HG02885 (cell line): ENCODE results near the gene MZT2A.
"Not testable (repeated sequence)": the region's sequence is repeated elsewhere in the genome, so short reads cannot be mapped to it uniquely, and the experiment has no call there.

ENCODE experiments used
- ATAC-seq: cut with Tn5 transposase; IDR thresholded peaks from one replicate; pipeline ENCODE4 v1.9.1; 2021; ENCODE audit warnings: mild to moderate bottlenecking; ENCODE audit not compliant: unreplicated experiment, poor library complexity

Gene MZT2A

DNA sequence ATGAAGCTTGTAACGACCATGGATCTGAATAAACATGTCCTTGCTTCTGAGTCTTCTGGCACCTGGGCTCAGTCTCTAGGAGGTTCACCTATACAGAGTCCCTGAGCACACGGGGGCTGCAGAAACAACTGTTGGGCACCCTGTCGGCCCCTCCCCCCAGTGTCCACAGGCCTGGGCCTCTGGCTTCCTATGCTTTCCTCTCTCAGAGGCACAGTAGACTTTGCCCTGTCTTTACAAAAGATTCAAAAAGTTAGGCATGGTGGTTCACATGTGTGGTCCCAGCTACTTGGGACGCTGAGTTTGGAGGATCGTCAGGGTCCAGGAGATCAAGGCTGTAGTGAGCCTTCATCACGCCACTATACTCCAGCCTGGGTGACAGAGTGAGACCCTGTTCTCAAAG, 29.3 kb upstream of the MZT2A start:
- not testable (repeated sequence) for ATAC-seq

- no peak for ATAC-seq
Measured at GRCh38 chr2:131520526-131520925, 28.3 kb upstream of the MZT2A start.

GRCh38 chr2:131519871-131520470, 27.8 kb upstream of the MZT2A start:
- ATAC-seq = not testable (repeated sequence)

DNA sequence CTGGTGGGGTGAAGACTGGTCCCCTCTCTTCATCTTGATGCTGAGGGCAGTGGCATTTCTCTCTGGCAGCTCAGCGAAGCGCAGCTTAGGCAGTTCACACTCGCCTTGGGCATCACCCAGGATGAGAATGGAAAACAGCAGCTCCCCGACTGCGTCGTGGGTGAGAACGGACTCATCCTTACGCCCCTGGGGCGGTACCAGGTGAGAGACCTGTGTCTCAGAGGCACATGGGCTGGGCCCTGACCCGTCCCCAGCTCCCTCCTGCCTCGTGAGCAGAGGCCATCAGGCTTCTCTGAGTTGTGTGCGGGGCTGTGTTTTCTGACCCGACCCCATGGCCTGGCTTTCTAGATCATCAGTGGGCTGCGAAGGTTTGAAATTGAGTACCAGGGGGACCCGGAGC, 27.3 kb upstream of the MZT2A start:
- ATAC-seq = no peak

- ATAC-seq = not testable (repeated sequence)
Measured at GRCh38 chr2:131518531-131518930, 26.3 kb upstream of the MZT2A start.

DNA sequence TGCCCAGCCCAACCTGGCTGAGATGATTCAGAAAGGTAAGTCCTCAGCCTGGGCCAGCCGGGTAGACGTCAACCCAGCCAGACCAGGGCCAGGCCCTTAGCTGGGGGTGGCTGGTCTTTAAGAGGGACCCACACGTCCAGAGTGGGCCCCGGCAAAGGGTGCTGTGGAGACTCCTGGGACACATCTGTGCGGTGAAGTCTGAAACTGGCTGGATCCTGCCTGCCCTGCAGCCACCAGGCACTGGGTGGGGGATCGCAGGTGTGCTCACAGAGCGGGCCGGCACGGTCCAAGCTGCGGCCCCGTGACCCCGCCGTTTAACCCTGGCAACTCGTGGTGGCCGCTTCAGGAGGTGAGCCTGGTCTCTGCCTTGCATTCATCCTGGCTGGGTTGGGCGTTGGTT, 25.7 kb upstream of the MZT2A start:
- not testable (repeated sequence) for ATAC-seq

GRCh38 chr2:131517106-131517831, 25.1 kb upstream of the MZT2A start:
- no peak for ATAC-seq

- ATAC-seq = not testable (repeated sequence)
Measured at GRCh38 chr2:131516621-131517020, 24.4 kb upstream of the MZT2A start.

DNA sequence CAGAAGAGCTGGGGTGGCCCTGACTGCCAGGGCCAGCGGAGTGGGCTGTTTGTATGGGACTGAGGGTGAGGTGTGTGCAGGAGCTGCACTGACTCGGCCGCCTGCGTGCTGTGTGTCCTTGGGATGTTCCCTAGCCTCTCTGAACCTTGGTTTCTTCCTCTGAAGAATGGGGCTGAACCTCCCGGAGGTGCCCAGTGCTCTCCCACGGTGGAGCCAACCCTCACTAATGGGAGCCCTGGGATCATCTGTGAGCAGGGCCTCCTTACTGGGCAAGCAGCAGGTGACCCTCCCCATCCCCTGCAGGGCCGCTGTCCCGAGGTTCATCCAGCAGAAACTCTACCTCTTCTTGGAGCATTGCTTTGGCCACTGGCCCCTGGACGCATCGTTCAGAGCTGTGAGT, 23.8 kb upstream of the MZT2A start:
- no peak for ATAC-seq

- ATAC-seq = not testable (repeated sequence)
Measured at GRCh38 chr2:131515235-131515634, 23.0 kb upstream of the MZT2A start.

DNA sequence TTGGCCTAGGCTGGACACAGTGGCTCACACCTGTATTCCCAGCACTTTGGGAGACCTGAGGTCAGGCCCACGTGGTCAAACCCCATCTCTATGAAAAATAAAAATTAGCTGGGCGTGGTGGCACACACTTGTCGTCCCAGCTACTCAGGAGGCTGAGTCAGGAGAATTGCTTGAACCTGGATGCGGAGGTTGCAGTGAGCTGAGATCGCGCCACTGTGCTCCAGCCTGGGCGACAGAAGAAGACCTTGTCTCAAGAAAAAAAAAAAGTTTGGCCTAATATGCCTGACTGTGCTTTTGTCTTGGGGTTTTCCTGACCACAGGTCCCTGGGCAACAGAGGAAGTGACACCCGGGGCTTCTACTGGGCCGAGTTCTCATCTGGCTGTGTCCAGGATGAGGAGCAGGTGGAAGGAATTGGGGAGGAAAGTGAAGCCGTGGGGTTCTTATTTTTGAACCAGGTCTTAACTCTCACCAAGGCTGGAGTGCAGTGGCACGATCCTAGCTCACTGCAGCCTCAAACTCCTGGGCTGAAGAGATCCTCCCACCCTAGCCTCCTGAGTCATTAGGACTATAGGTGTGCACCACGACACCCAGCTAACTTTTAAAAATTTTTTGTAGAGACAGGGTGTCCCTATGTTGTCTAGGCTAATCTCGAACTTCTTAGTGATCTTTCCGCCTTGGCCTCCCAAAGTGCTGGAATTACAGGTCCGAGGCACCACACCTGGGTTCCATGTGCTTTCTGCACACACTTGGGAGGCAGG, 22.4 kb upstream of the MZT2A start:
- ATAC-seq = peak; percentile 76

DNA sequence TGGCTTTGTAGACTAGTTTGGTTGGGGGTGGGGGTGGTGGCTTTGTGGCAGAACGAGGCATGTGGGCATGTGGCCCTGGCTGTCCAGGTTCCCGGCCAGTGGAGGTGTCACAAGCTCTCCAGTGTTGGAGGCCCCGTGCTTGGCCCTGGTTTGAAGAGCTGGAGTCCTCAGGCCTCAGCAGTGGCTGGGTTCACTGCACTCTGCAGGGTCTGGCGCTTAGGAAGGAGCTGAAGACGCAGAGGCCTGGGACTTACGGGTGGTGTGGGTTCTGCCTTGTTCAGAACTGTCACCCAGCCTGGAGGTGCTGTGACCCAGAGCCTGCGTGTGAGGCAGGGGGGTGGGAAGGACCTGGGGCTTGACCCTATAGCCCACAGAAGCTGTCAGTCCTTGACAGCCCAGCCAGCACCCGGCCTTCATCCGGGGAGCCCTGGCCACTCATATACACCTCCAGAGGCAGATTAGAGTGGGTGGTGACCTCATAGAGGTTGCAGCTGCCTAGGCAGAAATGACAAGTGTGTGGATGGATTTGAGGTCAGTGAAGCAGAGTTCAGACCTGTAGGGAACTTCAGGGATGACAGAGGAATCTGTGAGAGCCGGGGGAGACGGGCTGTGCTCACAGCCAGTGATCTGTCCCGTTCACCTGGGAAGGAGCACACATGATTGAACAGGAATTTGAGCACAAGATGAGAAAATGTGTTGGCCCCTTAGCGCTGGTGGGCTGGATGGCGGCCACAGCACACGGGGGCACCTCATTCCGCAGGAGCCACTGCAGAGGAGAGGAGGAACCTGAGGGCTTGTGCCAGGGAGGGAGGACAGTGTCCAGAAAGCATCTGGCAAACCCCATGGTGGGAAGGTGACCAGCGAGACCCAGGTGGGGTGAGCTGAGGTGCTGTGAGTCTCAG, 20.0 kb upstream of the MZT2A start:
- ATAC-seq = not testable (repeated sequence)

GRCh38 chr2:131511291-131511968, 19.2 kb upstream of the MZT2A start:
- not testable (repeated sequence) for ATAC-seq

GRCh38 chr2:131509615-131510014, 17.4 kb upstream of the MZT2A start:
- ATAC-seq = no peak

GRCh38 chr2:131504082-131504750, 12.0 kb upstream of the MZT2A start:
- not testable (repeated sequence) for ATAC-seq

GRCh38 chr2:131503587-131503986, 11.4 kb upstream of the MZT2A start:
- not testable (repeated sequence) for ATAC-seq

- peak; percentile 96 for ATAC-seq
Measured at GRCh38 chr2:131498321-131498973, 6.2 kb upstream of the MZT2A start.

GRCh38 chr2:131495506-131495905, 3.3 kb upstream of the MZT2A start:
- ATAC-seq = not testable (repeated sequence)
